Stimulated activated CD8-positive, alpha-beta memory T cell treated with anti-CD3 and anti-CD28 coated beads, Interleukin-15, amount 100 ng/mL, for 24 hours (primary cell): ENCODE data around the gene DPM2.
A peak's percentile ranks its signal among the peaks of the same experiment; 100 is the strongest.

Source experiments
- DNase-seq: peaks from one replicate; pipeline ENCODE4 v3.0.0-alpha.2; 2020; ENCODE audit warnings: low read depth

DPM2 gene

GRCh38 chr9:127955294-127956015 lies 17.8 kb upstream of the DPM2 start:
- no peak for DNase-seq

- DNase-seq, result no peak
Measured at GRCh38 chr9:127954831-127955293, 17.2 kb upstream of the DPM2 start.

- no peak for DNase-seq
Measured at GRCh38 chr9:127953768-127954505, 16.3 kb upstream of the DPM2 start.

- no peak for DNase-seq
Measured at GRCh38 chr9:127953154-127953553, 15.5 kb upstream of the DPM2 start.

DNA sequence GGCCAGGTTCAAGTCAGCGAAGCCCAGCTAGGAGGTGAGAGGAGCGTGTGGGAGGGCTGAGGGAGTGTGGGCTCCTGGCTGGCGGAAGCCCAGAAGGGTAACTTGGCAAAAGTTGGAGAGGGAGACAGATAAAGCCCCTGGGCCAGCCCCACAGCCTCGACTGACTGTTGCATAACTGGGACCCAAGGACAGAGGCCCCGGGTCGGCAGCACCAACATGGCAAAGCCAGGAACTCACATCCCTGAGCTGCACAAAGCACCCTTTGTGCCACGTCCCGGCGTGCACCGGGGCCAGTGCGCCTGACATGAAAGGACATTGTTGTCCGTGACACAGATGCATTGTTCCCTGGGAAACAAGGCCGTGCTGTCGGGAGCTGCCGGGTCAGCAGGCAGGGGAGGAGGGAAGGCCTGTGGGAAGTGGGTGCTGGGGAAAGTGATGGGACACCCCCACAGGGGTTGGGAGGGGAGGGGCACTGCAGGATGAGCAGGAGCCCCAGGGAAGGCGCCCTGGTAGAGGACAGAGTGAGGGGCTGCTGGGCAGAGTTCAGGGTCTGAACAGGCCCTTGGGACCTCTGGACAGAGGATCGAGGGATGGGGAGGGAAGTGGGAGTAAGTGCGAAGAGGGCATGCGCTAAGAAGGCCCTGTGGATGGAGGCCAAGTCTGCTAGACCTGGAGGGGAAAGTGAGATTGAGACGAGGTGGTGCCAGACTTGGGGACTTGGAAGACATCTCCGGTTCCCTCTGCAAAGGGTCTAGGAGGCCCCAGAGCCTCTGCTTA lies 13.0 kb upstream of the DPM2 start:
- DNase-seq, result no peak

- no peak for DNase-seq
Measured at GRCh38 chr9:127949827-127950512, 12.3 kb upstream of the DPM2 start.

- no peak for DNase-seq
Measured at GRCh38 chr9:127947841-127948710, 10.4 kb upstream of the DPM2 start.

DNA sequence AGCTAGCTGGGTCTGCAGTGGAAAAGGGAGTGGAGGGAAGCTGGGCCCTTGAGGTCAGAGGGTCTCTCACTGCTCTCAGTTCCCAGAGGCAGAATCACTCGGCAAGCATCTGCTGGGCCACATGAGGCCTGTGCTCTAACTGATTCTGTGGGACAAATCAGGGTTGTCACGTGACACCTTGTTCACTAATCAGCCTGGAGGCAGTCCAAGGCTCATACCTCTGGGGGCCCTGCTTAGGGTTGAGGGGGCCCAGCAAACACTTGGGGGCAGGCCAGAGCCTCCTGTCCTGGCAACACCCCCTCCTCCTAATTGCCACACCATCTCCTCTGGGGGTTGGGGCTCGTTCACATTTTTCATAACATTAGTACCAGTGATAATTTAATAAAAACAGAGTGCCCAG lies 9.1 kb upstream of the DPM2 start:
- no peak for DNase-seq

DNA sequence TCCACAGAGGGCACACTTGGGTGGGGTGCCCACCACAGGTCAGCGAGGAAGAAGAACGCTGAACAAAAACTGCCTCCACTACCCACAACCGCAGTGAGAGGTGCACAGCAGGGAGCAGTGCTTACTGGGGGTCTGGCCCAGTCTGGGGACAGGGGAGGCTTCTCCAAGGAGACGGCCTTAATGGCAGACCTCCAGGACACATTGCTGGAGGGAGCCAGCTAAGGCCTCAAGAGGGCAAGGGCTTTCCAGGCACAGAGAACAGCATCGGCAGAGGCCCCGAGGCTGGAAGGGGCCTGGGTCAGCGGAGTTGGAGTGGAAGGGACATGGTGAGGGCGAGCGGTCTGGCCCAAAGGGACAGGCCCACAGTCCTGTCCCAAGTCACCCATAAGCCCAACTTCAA lies 8.3 kb upstream of the DPM2 start:
- no peak for DNase-seq

- DNase-seq, result no peak
Measured at GRCh38 chr9:127945338-127945737, 7.7 kb upstream of the DPM2 start.

- DNase-seq, result no peak
Measured at GRCh38 chr9:127944586-127945218, 7.0 kb upstream of the DPM2 start.

GRCh38 chr9:127943731-127944144 lies 6.1 kb upstream of the DPM2 start:
- peak; percentile 55 for DNase-seq

DNA sequence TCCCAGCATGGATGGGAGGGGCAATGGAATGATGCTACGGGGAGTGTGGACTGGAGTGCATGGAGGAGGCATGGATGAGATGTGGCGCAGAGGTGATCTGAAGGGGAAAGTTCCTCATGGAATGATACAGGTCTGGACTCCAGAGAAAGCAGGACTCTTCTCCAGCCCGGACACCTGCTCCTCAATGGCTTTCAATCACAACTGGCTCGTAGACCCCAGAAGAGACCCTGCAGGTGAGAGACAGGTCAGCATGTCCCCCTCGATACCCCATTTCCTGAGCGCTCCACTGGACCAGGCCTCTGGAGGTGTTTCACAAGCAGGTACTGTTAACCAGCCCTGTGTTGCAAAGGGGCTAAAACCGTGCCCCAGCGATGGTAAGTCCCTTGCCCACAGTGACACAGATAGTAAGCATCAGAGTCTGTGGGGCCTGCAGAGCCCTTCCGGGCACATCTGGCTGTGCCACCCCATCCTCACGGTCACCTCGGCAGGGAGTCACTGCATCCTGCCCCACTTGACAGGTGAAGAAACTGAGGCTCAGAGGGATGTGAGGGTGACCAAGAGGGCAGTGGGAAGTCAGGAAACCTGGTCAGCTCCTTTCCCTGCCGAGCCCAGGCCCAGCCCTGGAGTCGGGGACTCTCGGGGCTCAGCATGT lies 5.5 kb upstream of the DPM2 start:
- DNase-seq, result no peak

- no peak for DNase-seq
Measured at GRCh38 chr9:127942216-127943010, 4.8 kb upstream of the DPM2 start.

GRCh38 chr9:127941961-127942215 lies 4.2 kb upstream of the DPM2 start:
- no peak for DNase-seq

DNA sequence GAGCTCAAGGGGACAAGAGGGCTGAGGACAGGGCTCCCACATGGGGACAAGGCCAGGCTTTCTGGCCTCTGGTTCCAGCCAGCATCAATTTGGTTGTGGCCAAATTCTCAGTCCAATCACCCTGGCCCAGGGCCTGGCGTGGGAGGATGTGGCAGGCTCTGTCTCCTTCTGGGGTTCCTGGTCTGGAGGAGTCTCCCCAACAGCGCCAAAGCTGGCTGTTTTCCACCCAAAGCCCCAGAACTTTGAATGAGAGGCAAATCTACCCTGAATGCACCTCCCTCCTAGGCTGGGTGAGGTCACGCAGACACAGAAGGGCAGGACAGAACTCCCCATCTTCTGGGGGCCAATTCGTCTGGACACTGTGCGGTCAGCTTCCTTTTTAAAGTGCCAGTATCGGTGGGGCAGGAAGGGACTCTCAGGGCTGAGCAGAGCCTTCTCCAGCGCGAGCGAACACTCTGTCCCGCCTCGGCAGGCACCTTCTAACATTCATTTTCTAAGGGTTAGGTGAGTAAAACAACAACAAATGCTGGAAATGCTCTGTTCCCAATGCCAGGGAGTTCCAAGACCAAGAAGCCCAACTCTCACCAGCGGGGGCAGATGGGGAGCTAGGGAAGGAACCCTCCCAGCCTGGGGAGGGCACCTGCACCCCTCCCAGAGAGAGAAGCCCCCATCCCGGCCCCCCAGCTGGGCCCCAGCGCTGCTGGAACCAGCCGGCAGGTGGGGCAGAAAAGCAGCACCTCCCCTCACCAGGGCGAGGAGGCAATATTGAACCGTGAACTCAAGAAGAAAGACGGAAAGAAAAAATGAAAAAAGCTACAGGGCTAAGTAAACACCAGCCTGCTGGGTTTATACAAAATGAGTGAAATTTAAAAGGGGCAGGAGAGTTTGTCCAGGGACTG lies 3.7 kb upstream of the DPM2 start:
- no peak for DNase-seq

GRCh38 chr9:127940593-127940992 lies 2.9 kb upstream of the DPM2 start:
- DNase-seq, result no peak

GRCh38 chr9:127938298-127938690 lies 640 bp upstream of the DPM2 start:
- DNase-seq, result no peak

- no peak for DNase-seq
Measured at GRCh38 chr9:127937056-127937387, 632 bp downstream of the DPM2 start.
